GM19468 (cell line): ENCODE results near the gene CHAC2.

Experiments used
- ATAC-seq: cut with Tn5 transposase; IDR thresholded peaks from one replicate; pipeline ENCODE4 v1.9.1; 2021; ENCODE audit warnings: mild to moderate bottlenecking, moderate library complexity, moderate number of reproducible peaks; ENCODE audit not compliant: unreplicated experiment; ENCODE audit errors: extremely low read depth

CHAC2 gene

GRCh38 chr2:53770264-53770663 is 2.7 kb downstream of the CHAC2 start:
- no peak for ATAC-seq

GRCh38 chr2:53777134-53777533 is 9.5 kb downstream of the CHAC2 start:
- ATAC-seq, result no peak

GRCh38 chr2:53778536-53779162 is 11.0 kb downstream of the CHAC2 start:
- ATAC-seq, result no peak

GRCh38 chr2:53780056-53780455 is 12.5 kb downstream of the CHAC2 start:
- ATAC-seq, result no peak

GRCh38 chr2:53782676-53783075 is 15.1 kb downstream of the CHAC2 start:
- no peak for ATAC-seq

- no peak for ATAC-seq
These were observed 16.8 kb downstream of the CHAC2 start for GRCh38 chr2:53784436-53784835.

- no peak for ATAC-seq
These were observed 17.8 kb downstream of the CHAC2 start for GRCh38 chr2:53785366-53785765.

GRCh38 chr2:53786352-53786704 is 18.7 kb downstream of the CHAC2 start:
- ATAC-seq, result no peak

GRCh38 chr2:53786705-53787613 is 19.4 kb downstream of the CHAC2 start, which contains the start of the genes ASB3 and ERLEC1:
TSS of gene ASB3 (minus strand) at chr2:53786953. CDS start at chr2:53765572, 21,381 bp downstream.
TSS of gene ERLEC1 (plus strand) at chr2:53787044. CDS start at chr2:53787211, 167 bp downstream.
- ATAC-seq, result peak; percentile 97

GRCh38 chr2:53787614-53788289 is 20.1 kb downstream of the CHAC2 start:
- ATAC-seq, result no peak

- no peak for ATAC-seq
These were observed 25.7 kb downstream of the CHAC2 start for GRCh38 chr2:53793261-53793660.

- ATAC-seq, result no peak
These were observed 26.2 kb downstream of the CHAC2 start for GRCh38 chr2:53793821-53794220.

- no peak for ATAC-seq
These were observed 33.9 kb downstream of the CHAC2 start for GRCh38 chr2:53801547-53801946.

GRCh38 chr2:53802617-53803151 is 35.1 kb downstream of the CHAC2 start:
- no peak for ATAC-seq

GRCh38 chr2:53811601-53812000 is 44.0 kb downstream of the CHAC2 start:
- ATAC-seq, result no peak

- no peak for ATAC-seq
These were observed 45.5 kb downstream of the CHAC2 start for GRCh38 chr2:53813151-53813550.

- no peak for ATAC-seq
These were observed 51.3 kb downstream of the CHAC2 start for GRCh38 chr2:53818854-53819435.

GRCh38 chr2:53819634-53820033 is 52.0 kb downstream of the CHAC2 start:
- no peak for ATAC-seq

GRCh38 chr2:53820048-53820447 is 52.4 kb downstream of the CHAC2 start:
- no peak for ATAC-seq

- no peak for ATAC-seq
These were observed 53.1 kb downstream of the CHAC2 start for GRCh38 chr2:53820711-53821110.
